HUES64 (cell line): ENCODE measurements around the gene VTCN1.

Experiments used
- H3K27ac ChIP-seq: 2 replicates; pipeline ENCODE4 v1.7.0; 2013; ENCODE audit warnings: low read depth, low read length, inconsistent platforms
- H3K27me3 ChIP-seq: 2 replicates; pipeline ENCODE4 v1.6.1; 2013; ENCODE audit warnings: mild to moderate bottlenecking, low read length; ENCODE audit not compliant: insufficient read depth
- H3K36me3 ChIP-seq: 2 replicates; pipeline ENCODE4 v1.6.1; 2013; ENCODE audit warnings: mild to moderate bottlenecking, low read length; ENCODE audit not compliant: insufficient read depth
- H3K4me1 ChIP-seq: 2 replicates; pipeline ENCODE4 v1.6.1; 2013; ENCODE audit warnings: mild to moderate bottlenecking, low read length, moderate library complexity; ENCODE audit not compliant: insufficient read depth
- H3K4me3 ChIP-seq: 2 replicates; pipeline ENCODE4 v1.5.1; 2013; ENCODE audit warnings: mild to moderate bottlenecking, low read length, moderate library complexity
- H3K9ac ChIP-seq: 2 replicates; pipeline ENCODE4 v1.6.1; 2013; ENCODE audit warnings: mild to moderate bottlenecking, low read depth, low read length
- H3K9me3 ChIP-seq: 2 replicates; pipeline ENCODE4 v1.6.1; 2013; ENCODE audit warnings: low read depth, low read length; ENCODE audit not compliant: insufficient read depth
- WGBS: fragments of 150-250, 120-280 bp; methylation state at CpG from one replicate; pipeline ENCODE4 v1.1.7; 2013; ENCODE audit warnings: missing lambda C conversion rate; 5-methylcytosine and 5-hydroxymethylcytosine counted together

The VTCN1 gene

GRCh38 chr1:117209094-117209493 is 1.6 kb downstream of the VTCN1 start:
- Histone ChIP-seq H3K27ac (no peak overlapping the region), H3K27me3 (no peaks in the 10 kb centered on the region), H3K9ac (no peak overlapping the region), H3K9me3 (no peaks in the 10 kb centered on the region), H3K36me3 (no peaks in the 10 kb centered on the region), H3K4me3 (no peak overlapping the region), H3K4me1 (no peaks in the 10 kb centered on the region)
- 84% methylated on average over 3 of the region's 3 CpGs for WGBS

- Histone ChIP-seq H3K27ac (no peak overlapping the region), H3K9me3 (no peaks in the 10 kb centered on the region), H3K27me3 (no peaks in the 10 kb centered on the region), H3K36me3 (no peaks in the 10 kb centered on the region), H3K9ac (no peak overlapping the region), H3K4me1 (no peaks in the 10 kb centered on the region), H3K4me3 (no peak overlapping the region)
- WGBS, result 78% methylated on average over 3 of the region's 3 CpGs
These were observed 2.1 kb downstream of the VTCN1 start for GRCh38 chr1:117208580-117208979.

GRCh38 chr1:117205368-117205767 is 5.4 kb downstream of the VTCN1 start:
- WGBS, result 91% methylated on average over 2 of the region's 2 CpGs
- H3K9me3 ChIP-seq, result no peaks in the 10 kb centered on the region

GRCh38 chr1:117201808-117202207 is 8.9 kb downstream of the VTCN1 start:
- Histone ChIP-seq H3K4me3 (no peak overlapping the region), H3K27me3 (no peaks in the 10 kb centered on the region), H3K9ac (no peak overlapping the region), H3K9me3 (no peaks in the 10 kb centered on the region), H3K27ac (no peak overlapping the region), H3K36me3 (no peaks in the 10 kb centered on the region), H3K4me1 (0 out of 2 replicates have a peak, but pooled peaks cover 5% of the 10 kb centered on the region)
- no CpG with 5 or more reads among the region's 1 CpG for WGBS

More at GRCh38 chr1:117205368-117205767, 5.4 kb downstream of the VTCN1 start:
- H3K27ac ChIP-seq, result no peak overlapping the region
- H3K36me3 ChIP-seq, result no peaks in the 10 kb centered on the region
- no peak overlapping the region for H3K4me3 ChIP-seq
- H3K9ac ChIP-seq, result no peak overlapping the region
- H3K27me3 ChIP-seq, result no peaks in the 10 kb centered on the region
- no peaks in the 10 kb centered on the region for H3K4me1 ChIP-seq

- H3K36me3 ChIP-seq, result no peaks in the 10 kb centered on the region
- H3K9me3 ChIP-seq, result no peaks in the 10 kb centered on the region
- H3K27me3 ChIP-seq, result no peaks in the 10 kb centered on the region
- no peak overlapping the region for H3K27ac ChIP-seq
- H3K4me3 ChIP-seq, result no peak overlapping the region
- WGBS, result 93% methylated on average over 2 of the region's 2 CpGs
- H3K4me1 ChIP-seq, result peaks cover 12% of the 10 kb centered on the region; the same call in 1 of the 2 replicates
- no peak overlapping the region for H3K9ac ChIP-seq
These were observed 12.6 kb downstream of the VTCN1 start for GRCh38 chr1:117198097-117198496.

GRCh38 chr1:117189726-117190125 is 21.0 kb downstream of the VTCN1 start:
- Histone ChIP-seq H3K4me3 (no peak overlapping the region), H3K36me3 (no peaks in the 10 kb centered on the region), H3K27ac (no peak overlapping the region), H3K4me1 (no peaks in the 10 kb centered on the region), H3K9ac (no peak overlapping the region), H3K27me3 (no peaks in the 10 kb centered on the region), H3K9me3 (peaks cover 8% of the 10 kb centered on the region; the same call in 1 of the 2 replicates)
- 91% methylated on average over 2 of the region's 2 CpGs for WGBS

GRCh38 chr1:117188816-117189437 is 21.8 kb downstream of the VTCN1 start:
- H3K9ac ChIP-seq, result no peak overlapping the region
- no peaks in the 10 kb centered on the region for H3K4me1 ChIP-seq
- 93% methylated on average over 6 of the region's 8 CpGs for WGBS
- H3K36me3 ChIP-seq, result no peaks in the 10 kb centered on the region
- peaks cover 8% of the 10 kb centered on the region; the same call in 1 of the 2 replicates for H3K9me3 ChIP-seq
- no peaks in the 10 kb centered on the region for H3K27me3 ChIP-seq
- H3K27ac ChIP-seq, result no peak overlapping the region
- no peak overlapping the region for H3K4me3 ChIP-seq

- no peaks in the 10 kb centered on the region for H3K4me1 ChIP-seq
- 87% methylated on average over 5 of the region's 5 CpGs for WGBS
These were observed 22.4 kb downstream of the VTCN1 start for GRCh38 chr1:117188170-117188815.

GRCh38 chr1:117183112-117183511 is 27.6 kb downstream of the VTCN1 start:
- no peaks in the 10 kb centered on the region for H3K4me1 ChIP-seq
- H3K36me3 ChIP-seq, result no peaks in the 10 kb centered on the region
- no peak overlapping the region for H3K27ac ChIP-seq
- no peak overlapping the region for H3K4me3 ChIP-seq
- H3K27me3 ChIP-seq, result no peaks in the 10 kb centered on the region
- H3K9me3 ChIP-seq, result no peaks in the 10 kb centered on the region
- 93% methylated on average over 3 of the region's 4 CpGs for WGBS
- no peak overlapping the region for H3K9ac ChIP-seq

More at GRCh38 chr1:117188170-117188815, 22.4 kb downstream of the VTCN1 start:
- Histone ChIP-seq H3K9me3 (peaks cover 8% of the 10 kb centered on the region; the same call in 1 of the 2 replicates), H3K4me3 (no peak overlapping the region), H3K27ac (no peak overlapping the region), H3K27me3 (no peaks in the 10 kb centered on the region), H3K36me3 (no peaks in the 10 kb centered on the region), H3K9ac (no peak overlapping the region)

GRCh38 chr1:117182319-117182718 is 28.4 kb downstream of the VTCN1 start:
- Histone ChIP-seq H3K36me3 (no peaks in the 10 kb centered on the region), H3K27ac (no peak overlapping the region), H3K4me3 (no peak overlapping the region), H3K9ac (no peak overlapping the region), H3K9me3 (no peaks in the 10 kb centered on the region), H3K27me3 (no peaks in the 10 kb centered on the region), H3K4me1 (no peaks in the 10 kb centered on the region)
- 94% methylated on average over 3 of the region's 3 CpGs for WGBS

- H3K4me3 ChIP-seq, result no peak overlapping the region
- 77% methylated on average over 5 of the region's 5 CpGs for WGBS
- H3K27ac ChIP-seq, result no peak overlapping the region
- H3K4me1 ChIP-seq, result no peaks in the 10 kb centered on the region
- H3K9ac ChIP-seq, result no peak overlapping the region
- H3K27me3 ChIP-seq, result no peaks in the 10 kb centered on the region
- H3K9me3 ChIP-seq, result no peaks in the 10 kb centered on the region
- H3K36me3 ChIP-seq, result no peaks in the 10 kb centered on the region
These were observed 29.1 kb downstream of the VTCN1 start for GRCh38 chr1:117181630-117182041.
